PC-3 (cell line): Measurements from ENCODE around the gene KCTD1. TPM values are rescaled to one million over a fixed set of nuclear protein-coding genes. Genes with fewer than 3 reads are reported as not detected.
A peak's percentile ranks its signal among the peaks of the same experiment; 100 is the strongest.

Source experiments
- ATAC-seq: fragments of 200-7000 bp; cut with Tn5 transposase; 2 replicates; pipeline ENCODE4 v1.9.1; 2020; ENCODE audit warnings: mild to moderate bottlenecking, moderate library complexity
- BruUV-seq: library from RNA; stranded (reverse); fragments of 400-500 nt; replicated peaks from 2 replicates; lab custom pipeline; 2021; lab: Mats Ljungman, UMichigan
- CTCF ChIA-PET: fragments of 300-600 bp; sonication (Branson Sonifier 250); formaldehyde crosslinking; loops from one replicate; lab custom pipeline; 2022; ENCODE audit warnings: antibody characterized with exemption; lab: Charles Lee
- POLR2A ChIA-PET: fragments of 300-600 bp; sonication (Branson Sonifier 250); formaldehyde crosslinking; loops from one replicate; lab custom pipeline; 2022; ENCODE audit warnings: antibody characterized with exemption; ENCODE audit not compliant: unreplicated experiment; lab: Charles Lee
- DNase-seq: peaks from one replicate; pipeline ENCODE4 v3.0.0-alpha.2; 2015
- H2AFZ ChIP-seq: fragments of 300-600 bp; sonication (generic); 2 replicates; pipeline ENCODE4 v1.6.0; 2016; ENCODE audit warnings: antibody characterized with exemption, low read length
- H3F3A ChIP-seq: fragments of 300-600 bp; sonication (generic); one replicate; pipeline ENCODE4 v1.6.0; 2017; ENCODE audit warnings: antibody characterized with exemption, low read length, control low read depth, mild to moderate bottlenecking; ENCODE audit not compliant: unreplicated experiment
- H3K27ac ChIP-seq: fragments of 300-600 bp; sonication (generic); 2 replicates; pipeline ENCODE4 v1.5.1; 2016; ENCODE audit warnings: mild to moderate bottlenecking, low read length
- H3K27me3 ChIP-seq: fragments of 300-600 bp; sonication (generic); 2 replicates; pipeline ENCODE4 v1.6.1; 2016; ENCODE audit warnings: low read length, mixed read lengths
- H3K36me3 ChIP-seq: fragments of 300-600 bp; sonication (generic); 2 replicates; pipeline ENCODE4 v1.6.1; 2016; ENCODE audit warnings: low read depth, mixed run types, low read length, mixed read lengths
- H3K4me1 ChIP-seq: fragments of 300-600 bp; sonication (generic); 2 replicates; pipeline ENCODE4 v1.5.1; 2016; ENCODE audit warnings: low read length; ENCODE audit not compliant: insufficient read depth
- H3K4me2 ChIP-seq: fragments of 300-600 bp; sonication (generic); 2 replicates; pipeline ENCODE4 v1.6.0; 2016; ENCODE audit warnings: low read length
- H3K4me3 ChIP-seq: fragments of 300-600 bp; sonication (generic); 2 replicates; pipeline ENCODE4 v1.5.1; 2016; ENCODE audit warnings: mild to moderate bottlenecking, low read length, mixed read lengths
- H3K79me2 ChIP-seq: fragments of 300-600 bp; sonication (generic); 2 replicates; pipeline ENCODE4 v1.6.1; 2017; ENCODE audit warnings: low read length, mixed read lengths
- H3K9ac ChIP-seq: fragments of 300-600 bp; sonication (generic); 2 replicates; pipeline ENCODE4 v1.6.0; 2016; ENCODE audit warnings: mild to moderate bottlenecking, low read length
- H3K9me2 ChIP-seq: fragments of 300-600 bp; sonication (generic); replicated peaks from 2 replicates; pipeline ENCODE4 v1.6.1; 2016; ENCODE audit warnings: mixed run types, low read length, mixed read lengths
- H3K9me3 ChIP-seq: fragments of 300-600 bp; sonication (generic); 2 replicates; pipeline ENCODE4 v1.6.1; 2016; ENCODE audit warnings: low read length, mixed read lengths
- H4K20me1 ChIP-seq: fragments of 300-600 bp; sonication (generic); 2 replicates; pipeline ENCODE4 v1.6.1; 2016; ENCODE audit warnings: low read length, mixed read lengths
- EZH2 ChIP-seq: fragments of 300-600 bp; sonication (generic); IDR thresholded peaks from one replicate; pipeline ENCODE4 v1.6.1; 2017; ENCODE audit warnings: antibody characterized with exemption, mild to moderate bottlenecking, low read length; ENCODE audit not compliant: unreplicated experiment
- EZH2phosphoT487 ChIP-seq: fragments of 300-600 bp; sonication (generic); IDR thresholded peaks from 2 replicates; pipeline ENCODE4 v1.6.1; 2018; ENCODE audit warnings: mild to moderate bottlenecking, antibody characterized with exemption, low read length, borderline replicate concordance
- intact Hi-C: fragments of 100-400 bp; cut with micrococcal nuclease; formaldehyde crosslinking; loops from 2 replicates; pipeline ENCODE4 v1.9.0; 2023
- total RNA-seq: library from RNA; depleted of rRNA; stranded (reverse); fragments of >200 nt; gene quantifications from 2 replicates; pipeline ENCODE4 v1.2.3, GENCODE V29; 2014
- TF ChIP-seq, protein P1 (sequence below): fragments of 300-600 bp; sonication (generic); conservative IDR thresholded peaks from 2 replicates; pipeline ENCODE4 v1.5.1; 2017; ENCODE audit warnings: antibody characterized with exemption, low read depth, mild to moderate bottlenecking, low read length

Gene KCTD1
- total RNA-seq, 1 experiment from 2014 or later = 15.8 TPM

DNA sequence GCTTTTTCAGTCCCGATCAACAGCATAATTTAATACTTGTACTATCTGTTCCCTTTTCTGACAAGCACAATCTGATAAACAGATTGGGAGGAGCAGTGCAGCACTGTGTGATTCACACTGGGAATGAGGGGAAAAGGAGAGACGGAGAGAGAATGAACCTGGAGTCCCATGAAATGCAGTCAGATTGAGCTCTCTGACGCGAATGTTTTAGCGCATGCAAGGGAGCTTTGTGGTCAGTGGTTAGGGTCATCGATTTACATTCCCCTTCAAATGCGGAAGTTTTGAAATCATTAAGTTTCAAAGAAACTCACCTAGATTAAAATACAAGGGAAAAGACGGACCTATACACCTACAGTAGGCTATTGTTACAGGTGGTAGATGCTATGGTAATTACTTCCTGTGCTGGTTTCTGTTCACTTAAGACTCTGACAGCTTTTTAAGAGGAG is 99.6 kb downstream of the KCTD1 start:
- no peak overlapping the region for H2AFZ ChIP-seq
- H3K27me3 ChIP-seq = no peaks in the 10 kb centered on the region
- DNase-seq = no peak
- no peaks in the 10 kb centered on the region for H4K20me1 ChIP-seq
- no peaks in the 10 kb centered on the region for H3K4me1 ChIP-seq
- no peak overlapping the region for H3K27ac ChIP-seq
- ATAC-seq = no peak
- ChIA-PET POLR2A (no interaction called here), CTCF (no interaction called here)
- no peaks in the 10 kb centered on the region for H3K79me2 ChIP-seq
- TF ChIP-seq, protein P1, sequence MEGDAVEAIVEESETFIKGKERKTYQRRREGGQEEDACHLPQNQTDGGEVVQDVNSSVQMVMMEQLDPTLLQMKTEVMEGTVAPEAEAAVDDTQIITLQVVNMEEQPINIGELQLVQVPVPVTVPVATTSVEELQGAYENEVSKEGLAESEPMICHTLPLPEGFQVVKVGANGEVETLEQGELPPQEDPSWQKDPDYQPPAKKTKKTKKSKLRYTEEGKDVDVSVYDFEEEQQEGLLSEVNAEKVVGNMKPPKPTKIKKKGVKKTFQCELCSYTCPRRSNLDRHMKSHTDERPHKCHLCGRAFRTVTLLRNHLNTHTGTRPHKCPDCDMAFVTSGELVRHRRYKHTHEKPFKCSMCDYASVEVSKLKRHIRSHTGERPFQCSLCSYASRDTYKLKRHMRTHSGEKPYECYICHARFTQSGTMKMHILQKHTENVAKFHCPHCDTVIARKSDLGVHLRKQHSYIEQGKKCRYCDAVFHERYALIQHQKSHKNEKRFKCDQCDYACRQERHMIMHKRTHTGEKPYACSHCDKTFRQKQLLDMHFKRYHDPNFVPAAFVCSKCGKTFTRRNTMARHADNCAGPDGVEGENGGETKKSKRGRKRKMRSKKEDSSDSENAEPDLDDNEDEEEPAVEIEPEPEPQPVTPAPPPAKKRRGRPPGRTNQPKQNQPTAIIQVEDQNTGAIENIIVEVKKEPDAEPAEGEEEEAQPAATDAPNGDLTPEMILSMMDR = no peak
- no peak for TF ChIP-seq EZH2
- no peak for TF ChIP-seq EZH2phosphoT487
- no peak overlapping the region for H3K4me2 ChIP-seq
- no peaks in the 10 kb centered on the region for H3K9me2 ChIP-seq
- intact Hi-C loops = no loop called here
- H3K9me3 ChIP-seq = no peaks in the 10 kb centered on the region
- no peak overlapping the region for H3K4me3 ChIP-seq
- no peak overlapping the region for H3K9ac ChIP-seq
- H3K36me3 ChIP-seq = no peaks in the 10 kb centered on the region
- no peaks in the 10 kb centered on the region for H3F3A ChIP-seq
- BruUV-seq = no TSS peak

DNA sequence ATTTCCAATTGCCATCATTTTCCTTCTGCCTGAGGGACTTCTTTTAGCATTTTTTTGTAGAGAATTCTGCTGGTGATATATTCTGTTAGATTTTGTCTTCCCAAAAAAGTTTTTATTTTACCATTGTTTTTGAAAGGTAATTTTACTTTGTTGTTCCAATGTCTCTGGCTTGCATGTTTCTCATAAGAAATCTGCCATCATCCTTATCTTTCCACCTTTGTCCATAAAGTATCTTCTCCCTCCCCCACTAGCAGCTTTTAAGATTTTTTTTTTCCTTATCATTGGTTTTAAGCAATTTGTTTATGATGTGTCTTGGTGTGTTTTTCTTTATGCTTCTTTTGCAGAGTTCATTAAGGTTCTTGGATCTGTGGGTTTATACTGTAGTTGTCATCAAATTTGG is 104.5 kb downstream of the KCTD1 start:
- no peaks in the 10 kb centered on the region for H3K27me3 ChIP-seq
- ChIA-PET CTCF (no interaction called here), POLR2A (no interaction called here)
- H3K9ac ChIP-seq = no peak overlapping the region
- H3K4me2 ChIP-seq = no peak overlapping the region
- H3K36me3 ChIP-seq = no peaks in the 10 kb centered on the region
- H2AFZ ChIP-seq = no peak overlapping the region
- TF ChIP-seq, protein P1 = no peak
- TF ChIP-seq EZH2 = no peak
- TF ChIP-seq EZH2phosphoT487 = no peak
- H3K79me2 ChIP-seq = no peaks in the 10 kb centered on the region
- no peaks in the 10 kb centered on the region for H3K9me3 ChIP-seq
- H3K27ac ChIP-seq = no peak overlapping the region
- H4K20me1 ChIP-seq = no peaks in the 10 kb centered on the region
- BruUV-seq = no TSS peak
- no peaks in the 10 kb centered on the region for H3F3A ChIP-seq
- intact Hi-C loops = no loop called here
- no peak overlapping the region for H3K4me3 ChIP-seq
- peaks cover 6% of the 10 kb centered on the region for H3K4me1 ChIP-seq
- no peaks in the 10 kb centered on the region for H3K9me2 ChIP-seq
- DNase-seq (no peak), ATAC-seq (no peak)

DNA sequence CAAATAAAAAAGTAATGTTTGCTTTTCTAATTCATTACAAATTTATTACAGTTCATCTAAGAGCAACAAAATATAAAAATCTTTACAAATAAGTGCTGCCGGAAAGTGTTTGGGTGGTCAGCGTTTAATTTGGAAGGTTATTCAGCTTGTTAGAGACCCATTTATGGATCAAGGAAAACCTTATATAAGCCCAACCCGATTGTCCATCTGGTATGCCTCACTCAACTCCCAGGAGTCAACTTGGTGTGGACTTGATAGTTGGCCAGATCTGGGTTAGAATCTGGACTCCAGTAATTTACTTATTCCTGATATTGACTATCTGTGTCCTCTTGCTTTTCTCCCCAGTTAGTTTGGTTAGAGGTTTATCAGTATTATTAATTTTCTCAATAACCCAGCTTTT is 106.2 kb downstream of the KCTD1 start:
- DNase-seq (no peak), ATAC-seq (peak; percentile 30; the same call in 1 of the 2 replicates)
- CTCF ChIA-PET = interaction anchor here (0.6 to 0.9 kb wide), 3 partner anchors 14 to 58 kb away, joined by 4 read pairs; no protein-coding TSS in a partner anchor
- H3K9ac ChIP-seq = no peak overlapping the region
- no peaks in the 10 kb centered on the region for H3F3A ChIP-seq
- H3K36me3 ChIP-seq = no peaks in the 10 kb centered on the region
- peak overlapping the region; percentile 47 for H3K4me2 ChIP-seq
- TF ChIP-seq EZH2 (no peak), EZH2phosphoT487 (no peak)
- TF ChIP-seq, protein P1 = no peak
- H3K79me2 ChIP-seq = no peaks in the 10 kb centered on the region
- peak overlapping the region; percentile 17; the same call in 1 of the 2 replicates for H3K4me3 ChIP-seq
- H4K20me1 ChIP-seq = no peaks in the 10 kb centered on the region
- no peak overlapping the region for H3K27ac ChIP-seq
- H3K9me2 ChIP-seq = no peaks in the 10 kb centered on the region
- no peaks in the 10 kb centered on the region for H3K27me3 ChIP-seq
- intact Hi-C loops = no loop called here
- no TSS peak for BruUV-seq
- POLR2A ChIA-PET = interaction anchor here (0.7 kb wide), 1 partner anchor 104 kb away, joined by 4 read pairs; no protein-coding TSS in a partner anchor
- H2AFZ ChIP-seq = peak overlapping the region; percentile 28; the same call in 1 of the 2 replicates
- H3K4me1 ChIP-seq = peaks cover 6% of the 10 kb centered on the region
- H3K9me3 ChIP-seq = no peaks in the 10 kb centered on the region
